Subcutaneous adipose tissue (tissue), 4 donors: Measurements from ENCODE around the gene PDIA5. TPM values are rescaled to one million over a fixed set of nuclear protein-coding genes. Genes with fewer than 3 reads are reported as not detected.

Experiments used
- total RNA-seq, 4 donors: library from RNA; depleted of rRNA; stranded (reverse); fragments of >200 nt; gene quantifications; one replicate each; pipeline ENCODE4 v1.1.0, GENCODE V29; 2016
- TF ChIP-seq, protein P1 (sequence below): fragments of 450-650 bp; IDR thresholded peaks from one replicate; pipeline ENCODE4 v1.5.1; 2016; ENCODE audit warnings: low read depth, mild to moderate bottlenecking, control low read depth, antibody characterized with exemption, moderate library complexity

The PDIA5 gene
- 10 to 100 TPM in 3 of 4 donors, 1 to 10 TPM in 1; 5.9 to 20.3 (median 11.3) TPM for total RNA-seq

DNA sequence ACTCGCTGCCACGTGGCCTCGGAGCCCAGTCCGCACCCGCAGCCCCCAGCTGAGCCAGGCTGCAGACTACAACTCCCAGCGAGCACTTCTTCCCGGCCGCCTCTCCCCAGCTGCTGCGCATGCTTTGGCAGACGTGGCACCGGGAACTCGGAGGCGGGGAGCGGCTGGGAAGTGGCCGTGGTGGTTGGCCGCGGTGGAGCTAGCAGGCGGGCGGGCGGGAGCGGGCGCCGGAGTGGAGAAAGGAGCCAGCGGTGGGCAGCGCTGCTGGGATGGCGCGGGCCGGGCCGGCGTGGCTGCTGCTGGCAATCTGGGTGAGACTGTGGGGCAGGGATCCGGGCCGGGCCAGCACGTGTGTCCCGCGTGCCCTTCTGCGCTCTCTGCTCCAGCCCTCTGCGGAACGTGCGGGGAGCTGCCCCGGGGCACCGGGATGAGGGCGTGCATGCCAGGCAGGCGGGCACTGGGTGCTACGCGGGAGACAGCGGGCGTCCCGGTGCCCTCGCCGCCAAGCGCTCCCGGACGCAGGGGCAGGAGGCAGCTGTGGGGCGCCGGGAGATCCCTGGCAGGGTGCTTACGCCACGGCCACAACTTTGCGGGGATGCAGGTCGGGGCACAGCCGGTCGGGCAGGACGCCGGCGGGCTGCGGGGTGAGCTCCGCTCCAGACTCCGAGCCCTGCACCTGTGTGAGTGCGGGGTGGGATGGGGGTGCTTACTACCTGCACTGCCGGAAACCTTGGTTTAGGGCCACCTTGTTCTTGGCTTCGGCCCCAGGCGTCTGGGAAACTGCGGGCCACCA is at the start of gene PDIA5:
PDIA5 (plus strand) TSS at position 130 of the 793 bp plus-strand sequence; CDS start at position 270, 140 bp downstream.
- TF ChIP-seq, protein P1, sequence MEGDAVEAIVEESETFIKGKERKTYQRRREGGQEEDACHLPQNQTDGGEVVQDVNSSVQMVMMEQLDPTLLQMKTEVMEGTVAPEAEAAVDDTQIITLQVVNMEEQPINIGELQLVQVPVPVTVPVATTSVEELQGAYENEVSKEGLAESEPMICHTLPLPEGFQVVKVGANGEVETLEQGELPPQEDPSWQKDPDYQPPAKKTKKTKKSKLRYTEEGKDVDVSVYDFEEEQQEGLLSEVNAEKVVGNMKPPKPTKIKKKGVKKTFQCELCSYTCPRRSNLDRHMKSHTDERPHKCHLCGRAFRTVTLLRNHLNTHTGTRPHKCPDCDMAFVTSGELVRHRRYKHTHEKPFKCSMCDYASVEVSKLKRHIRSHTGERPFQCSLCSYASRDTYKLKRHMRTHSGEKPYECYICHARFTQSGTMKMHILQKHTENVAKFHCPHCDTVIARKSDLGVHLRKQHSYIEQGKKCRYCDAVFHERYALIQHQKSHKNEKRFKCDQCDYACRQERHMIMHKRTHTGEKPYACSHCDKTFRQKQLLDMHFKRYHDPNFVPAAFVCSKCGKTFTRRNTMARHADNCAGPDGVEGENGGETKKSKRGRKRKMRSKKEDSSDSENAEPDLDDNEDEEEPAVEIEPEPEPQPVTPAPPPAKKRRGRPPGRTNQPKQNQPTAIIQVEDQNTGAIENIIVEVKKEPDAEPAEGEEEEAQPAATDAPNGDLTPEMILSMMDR: no peak

DNA sequence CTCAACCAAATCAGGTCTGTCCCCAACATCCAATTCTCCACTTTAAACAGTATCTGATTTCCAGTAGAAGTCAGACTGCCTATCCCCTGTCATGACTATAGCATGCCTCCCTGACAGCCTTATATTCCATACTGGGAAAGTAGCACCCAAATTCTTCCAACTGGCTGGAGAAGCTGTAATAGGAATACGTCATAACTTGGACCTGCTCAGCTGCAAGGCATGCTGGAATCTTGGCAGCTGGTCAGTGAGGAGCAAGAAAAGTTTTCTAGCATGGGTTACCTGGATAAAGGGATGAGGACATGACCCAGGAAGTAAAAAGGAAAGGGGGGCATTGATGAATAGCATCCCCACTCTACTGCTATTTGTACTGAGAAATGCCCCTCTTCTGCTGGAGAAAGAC is 48.1 kb upstream of the PDIA5 start:
- TF ChIP-seq, protein P1: no peak

DNA sequence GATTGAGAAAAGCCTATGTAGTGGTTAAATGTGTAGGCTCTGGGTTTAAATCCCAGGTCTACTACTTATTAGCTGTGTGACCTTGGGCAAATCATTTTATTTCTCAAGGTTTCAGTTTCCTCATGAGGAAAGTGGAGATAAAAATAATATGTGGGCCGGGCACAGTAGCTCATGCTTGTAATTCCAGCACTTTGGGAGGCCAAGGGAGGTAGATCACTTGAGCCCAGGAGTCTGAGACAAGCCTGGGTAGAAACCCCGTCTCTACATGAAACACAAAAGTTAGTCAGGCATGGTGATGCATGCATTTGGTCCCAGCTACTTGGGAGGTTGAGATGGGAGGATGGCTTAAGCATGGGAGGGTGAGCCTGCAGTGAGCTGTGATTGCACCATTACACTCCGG is 47.7 kb upstream of the PDIA5 start:
- TF ChIP-seq, protein P1: no peak

- TF ChIP-seq, protein P1: no peak
Observed at GRCh38 chr3:123019591-123019990, 47.2 kb upstream of the PDIA5 start.

DNA sequence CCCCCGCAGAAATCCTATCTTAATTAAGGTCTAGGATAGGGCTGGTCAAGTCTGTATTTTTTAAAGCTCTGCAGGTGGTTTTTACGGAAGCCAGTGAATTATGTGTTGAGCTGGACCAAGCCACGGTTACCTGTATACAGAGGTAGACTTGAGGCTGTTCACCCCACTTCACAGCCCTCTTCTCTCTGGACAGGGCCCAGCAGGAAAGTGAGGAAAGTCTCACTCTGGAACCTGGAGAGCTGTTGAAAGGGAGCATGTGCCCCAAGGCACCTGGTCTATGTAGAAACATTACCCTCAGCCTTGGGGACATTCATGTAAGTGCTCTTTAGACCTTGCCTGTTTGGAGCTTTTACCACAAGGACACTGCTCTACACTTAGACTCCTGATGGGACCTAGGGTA is 46.1 kb upstream of the PDIA5 start:
- TF ChIP-seq, protein P1: no peak

DNA sequence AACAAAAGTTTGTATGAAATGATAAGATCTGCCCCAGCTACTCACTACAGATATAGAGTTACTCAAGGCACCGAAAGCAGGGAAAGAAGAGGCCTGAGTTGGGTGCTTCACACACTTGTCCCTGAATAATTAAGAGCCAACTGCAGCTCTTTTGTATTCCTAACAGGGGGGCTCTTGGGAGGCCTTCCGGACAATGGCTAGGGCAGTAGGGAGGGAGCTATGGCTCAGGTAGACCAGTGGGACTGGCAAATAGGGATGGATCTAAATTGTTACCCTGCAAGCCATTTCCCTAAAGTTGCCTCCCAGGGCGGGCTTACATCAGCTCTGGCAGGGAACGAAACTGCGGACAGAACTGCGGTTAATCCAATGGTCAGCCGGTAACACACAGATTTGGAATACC is 45.4 kb upstream of the PDIA5 start:
- TF ChIP-seq, protein P1: no peak

DNA sequence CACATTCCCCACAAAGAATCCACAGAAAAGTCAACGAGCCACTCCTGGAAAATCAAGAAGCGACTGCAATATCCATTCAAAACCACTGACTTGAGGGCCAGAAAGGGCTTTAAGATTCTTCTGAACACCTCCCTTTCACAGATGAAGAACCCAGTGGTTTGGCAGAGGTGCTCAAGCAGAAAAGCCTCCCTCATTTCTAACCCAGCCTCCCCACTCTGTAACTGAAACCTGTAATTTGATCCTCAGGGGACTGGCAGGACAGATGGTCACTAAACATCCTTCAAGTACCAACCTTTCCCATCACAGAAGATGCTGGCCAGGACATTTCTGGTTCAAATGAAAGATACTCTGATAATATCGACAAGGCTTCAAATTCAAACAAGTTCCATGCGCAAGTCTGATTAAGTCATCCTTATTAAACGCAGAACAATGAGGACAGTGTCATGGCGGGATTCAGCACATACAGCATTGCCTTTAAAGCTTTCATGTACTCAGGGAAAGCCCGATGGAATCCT is 44.8 kb upstream of the PDIA5 start:
- TF ChIP-seq, protein P1: no peak
